A549 (cell line): Measurements from ENCODE around the gene SLC35E1. TPM values are rescaled to one million over a fixed set of nuclear protein-coding genes. Genes with fewer than 3 reads are reported as not detected.

ENCODE experiments used
- ATAC-seq, 2 experiments: fragments of 200-7000 bp in 1 of 2; fragments of >200 bp in 1 of 2; cut with Nextera tagmentation in 1 of 2; cut with Tn5 transposase in 1 of 2; 3 replicates each; pipeline versions ENCODE4 v1.8.0 to v1.9.1; 2018 to 2020; ENCODE audit warnings: mild to moderate bottlenecking in 1 of 2, moderate library complexity in 1 of 2
- CTCF ChIA-PET: fragments of 300-600 bp; sonication (Branson Sonifier 250); formaldehyde crosslinking; extraction: SDS; loops from one replicate; lab custom pipeline; 2021; ENCODE audit warnings: antibody characterized with exemption, inconsistent platforms; lab: Yijun Ruan, JAX
- POLR2A ChIA-PET: fragments of 350-600 bp; formaldehyde crosslinking; extraction: SDS; loops from one replicate; lab custom pipeline; 2021; ENCODE audit warnings: antibody characterized with exemption, inconsistent platforms; lab: Yijun Ruan, JAX
- DNase-seq, 2 experiments: peaks; one replicate each; pipeline versions ENCODE4 v3.0.0 to v3.0.0-alpha.2; 2011 to 2016; ENCODE audit warnings: low read depth in 1 of 2, low spot score in 1 of 2
- FAIRE-seq: peaks from 2 replicates; lab custom pipeline; 2011; peaks lifted over from hg19 to GRCh38; lab: Jason Lieb, UNC
- H3K27ac ChIP-seq, 2 experiments: fragments of >200 bp; sonication (Bioruptor Twin); formaldehyde crosslinking; 3 replicates each; pipeline ENCODE4 v1.5.1; 2016 to 2017
- H3K4me1 ChIP-seq: fragments of >200 bp; sonication (Bioruptor Twin); formaldehyde crosslinking; 3 replicates; pipeline ENCODE4 v1.6.1; 2016
- H3K4me2 ChIP-seq: fragments of >200 bp; sonication (Bioruptor Twin); formaldehyde crosslinking; 3 replicates; pipeline ENCODE4 v1.6.1; 2016
- H3K4me3 ChIP-seq: fragments of >200 bp; sonication (Bioruptor Twin); formaldehyde crosslinking; 3 replicates; pipeline ENCODE4 v1.5.1; 2016
- H3K9me3 ChIP-seq: fragments of >200 bp; sonication (Bioruptor Twin); formaldehyde crosslinking; 3 replicates; pipeline ENCODE4 v1.6.1; 2016
- CHD4 ChIP-seq: fragments of 200-600 bp; sonication (generic); IDR thresholded peaks from 2 replicates; pipeline ENCODE4 v1.6.1; 2016; ENCODE audit warnings: antibody characterized with exemption, mild to moderate bottlenecking, borderline replicate concordance
- CTCF ChIP-seq: fragments of >200 bp; sonication (Bioruptor Twin); formaldehyde crosslinking; IDR thresholded peaks from 3 replicates; pipeline ENCODE4 v1.5.1; 2016
- EHF ChIP-seq: fragments of 250-450 bp; sonication (Bioruptor Pico); IDR thresholded peaks from 2 replicates; pipeline ENCODE4 v1.5.0; 2020; ENCODE audit warnings: mild to moderate bottlenecking
- ESRRA ChIP-seq: fragments of 150-350 bp; IDR thresholded peaks from 2 replicates; pipeline ENCODE4 v1.6.1; 2014; ENCODE audit warnings: mild to moderate bottlenecking, low read length, borderline replicate concordance
- FOSB ChIP-seq: fragments of 250-450 bp; sonication (Bioruptor Pico); IDR thresholded peaks from 2 replicates; pipeline ENCODE4 v1.5.0; 2020; ENCODE audit warnings: mild to moderate bottlenecking, moderate library complexity
- GATA3 ChIP-seq: IDR thresholded peaks from 2 replicates; pipeline ENCODE4 v1.6.1; 2012; ENCODE audit warnings: borderline replicate concordance
- HDAC2 ChIP-seq: fragments of 200-600 bp; sonication (generic); IDR thresholded peaks from 2 replicates; pipeline ENCODE4 v1.6.1; 2016
- HOXA7 ChIP-seq: fragments of 250-450 bp; sonication (Bioruptor Pico); IDR thresholded peaks from 2 replicates; pipeline ENCODE4 v1.5.0; 2020; ENCODE audit warnings: mild to moderate bottlenecking, moderate library complexity
- HOXB13 ChIP-seq: fragments of 250-450 bp; sonication (Bioruptor Pico); IDR thresholded peaks from 2 replicates; pipeline ENCODE4 v1.5.0; 2020; ENCODE audit warnings: low read depth, mild to moderate bottlenecking, moderate library complexity
- JUN ChIP-seq, 2 experiments: fragments of >200 bp; sonication (Bioruptor Twin); formaldehyde crosslinking; IDR thresholded peaks; 2 replicates in 1 of 2; 3 replicates in 1 of 2; pipeline ENCODE4 v1.6.1; 2016 to 2017
- JUNB ChIP-seq: fragments of >200 bp; sonication (Bioruptor Twin); formaldehyde crosslinking; IDR thresholded peaks from 2 replicates; pipeline ENCODE4 v1.6.1; 2016
- MAFK ChIP-seq: fragments of 450-650 bp; IDR thresholded peaks from 2 replicates; pipeline ENCODE4 v1.6.1; 2014; ENCODE audit not compliant: partially characterized antibody
- NFE2L2 ChIP-seq: fragments of 150-350 bp; conservative IDR thresholded peaks from 2 replicates; pipeline ENCODE4 v1.6.1; 2014; ENCODE audit warnings: low read length
- NPAS2 ChIP-seq: fragments of 250-450 bp; sonication (Bioruptor Pico); IDR thresholded peaks from 2 replicates; pipeline ENCODE4 v1.8.0; 2022; ENCODE audit warnings: mild to moderate bottlenecking, moderate library complexity, borderline replicate concordance
- PBX3 ChIP-seq: IDR thresholded peaks from 2 replicates; pipeline ENCODE4 v1.6.1; 2012
- RARB ChIP-seq: fragments of 250-450 bp; sonication (Bioruptor Pico); IDR thresholded peaks from 2 replicates; pipeline ENCODE4 v1.8.0; 2021; ENCODE audit warnings: mild to moderate bottlenecking, moderate library complexity
- SMC3 ChIP-seq: fragments of >200 bp; sonication (Bioruptor Twin); formaldehyde crosslinking; IDR thresholded peaks from 3 replicates; pipeline ENCODE4 v1.6.1; 2018; ENCODE audit warnings: inconsistent platforms
- SREBF2 ChIP-seq: fragments of 450-650 bp; IDR thresholded peaks from 2 replicates; pipeline ENCODE4 v1.6.1; 2014; ENCODE audit warnings: mild to moderate bottlenecking, moderate library complexity
- TFCP2L1 ChIP-seq: fragments of 250-450 bp; sonication (Bioruptor Pico); IDR thresholded peaks from 2 replicates; pipeline ENCODE4 v1.5.0; 2021; ENCODE audit warnings: mild to moderate bottlenecking
- ZC3H11A ChIP-seq: fragments of 450-650 bp; IDR thresholded peaks from 2 replicates; pipeline ENCODE4 v1.6.1; 2014; ENCODE audit warnings: antibody characterized with exemption, mild to moderate bottlenecking
- ZSCAN20 ChIP-seq: fragments of 250-450 bp; sonication (Bioruptor Pico); IDR thresholded peaks from 2 replicates; pipeline ENCODE4 v1.8.0; 2022; ENCODE audit warnings: mild to moderate bottlenecking, moderate library complexity
- WGBS: methylation state at CpG from one replicate; pipeline ENCODE4 v1.1.6; 2017; ENCODE audit errors: missing lambda C conversion rate; 5-methylcytosine and 5-hydroxymethylcytosine counted together
- polyA plus RNA-seq, 4 experiments: library from polyadenylated mRNA; depleted of rRNA in 3 of 4; stranded (reverse); fragments of >200 nt; fragmentation: RNase III in 1 of 4; extraction: RNeasy Plus Mini Kit Qiagen cat#74134 plus additional on column Dnase treatment in 1 of 4; gene quantifications; 2 replicates in 3 of 4; 3 replicates in 1 of 4; pipeline ENCODE4 v1.2.3, GENCODE V29; 2011 to 2017
- TF ChIP-seq, protein P1 (sequence below): IDR thresholded peaks from 2 replicates; pipeline ENCODE4 v1.6.1; 2012

SLC35E1 gene
- polyA plus RNA-seq, 2 of the 4 experiments (the other 2 are of a cell fraction), result 17.2 to 25.1 TPM

DNA sequence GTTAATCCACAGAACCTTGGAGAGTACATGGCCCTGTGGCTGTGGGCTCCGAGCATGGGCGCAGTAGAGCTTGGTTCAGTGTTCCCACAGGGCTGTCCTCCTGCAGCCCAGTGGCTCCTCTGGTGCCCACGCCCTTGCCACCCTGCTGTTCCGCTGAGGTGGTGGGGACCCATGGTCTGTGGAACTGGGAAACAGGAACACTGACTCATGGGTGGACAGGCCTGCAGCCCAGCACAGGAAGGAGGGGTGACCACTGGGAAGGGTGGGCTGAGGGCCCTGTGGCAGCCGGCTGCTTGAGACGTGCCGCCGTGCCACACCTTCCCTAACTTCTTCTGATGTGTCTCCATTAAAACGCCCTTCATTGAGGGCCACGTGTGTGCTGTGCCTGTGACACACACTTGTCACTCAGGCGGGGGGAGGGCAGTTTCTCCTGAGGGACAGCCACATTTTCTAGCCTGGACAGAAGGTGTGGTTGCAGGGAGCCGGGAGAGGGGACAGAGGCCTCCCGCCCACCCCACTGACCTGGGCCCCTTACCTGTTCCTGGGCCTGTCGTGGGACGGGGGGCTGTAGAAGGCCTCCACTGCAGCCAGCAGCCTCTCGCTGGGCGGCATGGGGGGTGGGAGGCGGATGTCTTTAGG, 51.1 kb downstream of the SLC35E1 start:
- CTCF ChIA-PET, result no interaction called here
- Histone ChIP-seq H3K9me3 (no peaks in the 10 kb centered on the region), H3K4me1 (no peaks in the 10 kb centered on the region), H3K4me3 (no peak overlapping the region), H3K27ac (no peak overlapping the region), H3K4me2 (no peak overlapping the region)
- ATAC-seq (no peak; a peak in 1 of 6 replicates), DNase-seq (no peak), FAIRE-seq (no peak)
- no CpG with 5 or more reads among the region's 18 CpGs for WGBS
- TF ChIP-seq NFE2L2 (no peak), NPAS2 (CRISPR knock-in tag) (no peak), TFCP2L1 (CRISPR knock-in tag) (no peak), HDAC2 (no peak), CTCF (no peak), JUNB (no peak), GATA3 (no peak), HOXA7 (CRISPR knock-in tag) (no peak), MAFK (no peak), SMC3 (no peak), EHF (CRISPR knock-in tag) (no peak), SREBF2 (no peak), JUN (IDR thresholded peaks at IDR 0.05) (no peak), ZC3H11A (no peak), HOXB13 (CRISPR knock-in tag) (no peak), RARB (CRISPR knock-in tag) (no peak)
- TF ChIP-seq, protein P1, sequence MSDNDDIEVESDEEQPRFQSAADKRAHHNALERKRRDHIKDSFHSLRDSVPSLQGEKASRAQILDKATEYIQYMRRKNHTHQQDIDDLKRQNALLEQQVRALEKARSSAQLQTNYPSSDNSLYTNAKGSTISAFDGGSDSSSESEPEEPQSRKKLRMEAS, result no peak
- POLR2A ChIA-PET, result no interaction called here

DNA sequence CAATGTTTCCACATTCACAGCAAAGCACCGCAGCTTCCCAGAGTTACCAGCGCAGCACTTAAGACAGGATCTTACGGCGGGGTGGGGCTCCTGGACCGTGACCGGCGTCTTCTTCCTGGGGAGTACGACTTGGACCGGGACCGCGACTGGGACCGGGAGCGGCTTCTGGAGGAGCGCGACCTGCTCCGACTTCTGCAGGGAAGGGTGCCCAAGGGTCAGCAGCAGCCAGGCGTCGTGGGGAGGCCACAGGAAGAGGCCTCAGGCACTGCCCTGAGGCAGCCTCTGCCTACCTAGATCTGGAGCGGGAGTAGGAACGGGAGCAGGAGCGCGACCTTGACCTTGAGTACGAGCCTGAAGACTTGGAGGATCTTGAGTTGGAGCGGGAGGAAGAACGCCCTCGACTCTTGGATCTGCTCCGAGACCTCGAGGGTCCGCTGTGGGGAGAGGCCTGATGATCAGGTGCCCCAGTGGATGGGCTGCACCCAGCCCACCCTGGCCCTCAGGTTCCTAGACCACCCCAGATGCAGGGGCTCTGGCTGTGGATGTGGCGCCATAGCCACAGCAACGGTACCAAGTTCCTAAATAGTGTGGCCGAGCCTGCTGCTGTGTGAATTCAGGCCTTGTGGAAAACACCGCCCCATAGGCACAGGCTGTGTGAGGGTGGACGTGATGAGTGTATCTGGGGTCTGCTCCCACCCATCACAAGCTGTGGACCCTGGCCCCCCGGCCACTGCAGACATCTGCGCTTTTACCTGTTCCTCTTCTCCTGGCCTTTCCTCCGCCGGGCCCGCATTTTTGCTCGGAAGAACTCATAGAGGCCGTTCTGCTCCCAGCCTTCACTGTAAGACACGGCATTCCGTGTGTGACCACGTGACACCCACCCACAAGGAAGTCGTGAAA, 51.9 kb downstream of the SLC35E1 start:
- no peak overlapping the region for H3K4me2 ChIP-seq
- H3K4me3 ChIP-seq, result no peak overlapping the region
- TF ChIP-seq TFCP2L1 (CRISPR knock-in tag) (no peak), ESRRA (no peak), CHD4 (no peak), PBX3 (no peak), ZSCAN20 (CRISPR knock-in tag) (no peak), HOXA7 (CRISPR knock-in tag) (no peak), FOSB (CRISPR knock-in tag) (no peak)
- POLR2A ChIA-PET, result no interaction called here
- no peaks in the 10 kb centered on the region for H3K9me3 ChIP-seq
- no peak for ATAC-seq
- CTCF ChIA-PET, result interaction anchor here (0.5 kb wide), 2 partner anchors 150 to 158 kb away, joined by 3 read pairs; no protein-coding TSS in a partner anchor
- no peak for FAIRE-seq
- no peak for DNase-seq
- H3K27ac ChIP-seq, result no peak overlapping the region
- 90% methylated on average over 35 of the region's 45 CpGs for WGBS
- H3K4me1 ChIP-seq, result no peaks in the 10 kb centered on the region
